A549 (cell line): ENCODE data around the gene GIGYF1. TPM values are rescaled to one million over a fixed set of nuclear protein-coding genes. Genes with fewer than 3 reads are reported as not detected.

ENCODE experiments used
- ATAC-seq, 2 experiments: fragments of 200-7000 bp in 1 of 2; fragments of >200 bp in 1 of 2; cut with Nextera tagmentation in 1 of 2; cut with Tn5 transposase in 1 of 2; 3 replicates each; pipeline versions ENCODE4 v1.8.0 to v1.9.1; 2018 to 2020; ENCODE audit warnings: mild to moderate bottlenecking in 1 of 2, moderate library complexity in 1 of 2
- CTCF ChIA-PET: fragments of 300-600 bp; sonication (Branson Sonifier 250); formaldehyde crosslinking; extraction: SDS; loops from one replicate; lab custom pipeline; 2021; ENCODE audit warnings: antibody characterized with exemption, inconsistent platforms; lab: Yijun Ruan, JAX
- POLR2A ChIA-PET: fragments of 350-600 bp; formaldehyde crosslinking; extraction: SDS; loops from one replicate; lab custom pipeline; 2021; ENCODE audit warnings: antibody characterized with exemption, inconsistent platforms; lab: Yijun Ruan, JAX
- DNase-seq, 2 experiments: peaks; one replicate each; pipeline versions ENCODE4 v3.0.0 to v3.0.0-alpha.2; 2011 to 2016; ENCODE audit warnings: low read depth in 1 of 2, low spot score in 1 of 2
- FAIRE-seq: peaks from 2 replicates; lab custom pipeline; 2011; peaks lifted over from hg19 to GRCh38; lab: Jason Lieb, UNC
- H3K27ac ChIP-seq, 2 experiments: fragments of >200 bp; sonication (Bioruptor Twin); formaldehyde crosslinking; 3 replicates each; pipeline ENCODE4 v1.5.1; 2016 to 2017
- H3K4me1 ChIP-seq: fragments of >200 bp; sonication (Bioruptor Twin); formaldehyde crosslinking; 3 replicates; pipeline ENCODE4 v1.6.1; 2016
- H3K4me2 ChIP-seq: fragments of >200 bp; sonication (Bioruptor Twin); formaldehyde crosslinking; 3 replicates; pipeline ENCODE4 v1.6.1; 2016
- H3K4me3 ChIP-seq: fragments of >200 bp; sonication (Bioruptor Twin); formaldehyde crosslinking; 3 replicates; pipeline ENCODE4 v1.5.1; 2016
- H3K9me3 ChIP-seq: fragments of >200 bp; sonication (Bioruptor Twin); formaldehyde crosslinking; 3 replicates; pipeline ENCODE4 v1.6.1; 2016
- CBX2 ChIP-seq: fragments of 200-600 bp; sonication (generic); IDR thresholded peaks from 2 replicates; pipeline ENCODE4 v1.6.1; 2016; ENCODE audit warnings: low read depth, mild to moderate bottlenecking, borderline replicate concordance
- CHD4 ChIP-seq: fragments of 200-600 bp; sonication (generic); IDR thresholded peaks from 2 replicates; pipeline ENCODE4 v1.6.1; 2016; ENCODE audit warnings: antibody characterized with exemption, mild to moderate bottlenecking, borderline replicate concordance
- EHMT2 ChIP-seq: fragments of 200-600 bp; sonication (generic); IDR thresholded peaks from 2 replicates; pipeline ENCODE4 v1.6.1; 2016; ENCODE audit warnings: antibody characterized with exemption, low read depth, mild to moderate bottlenecking, moderate library complexity
- FOSB ChIP-seq: fragments of 250-450 bp; sonication (Bioruptor Pico); IDR thresholded peaks from 2 replicates; pipeline ENCODE4 v1.5.0; 2020; ENCODE audit warnings: mild to moderate bottlenecking, moderate library complexity
- KDM5A ChIP-seq: fragments of 200-600 bp; sonication (generic); IDR thresholded peaks from 2 replicates; pipeline ENCODE4 v1.6.1; 2016; ENCODE audit warnings: antibody characterized with exemption, mild to moderate bottlenecking
- MYC ChIP-seq: IDR thresholded peaks from 2 replicates; pipeline ENCODE4 v1.6.1; 2012; ENCODE audit warnings: mild to moderate bottlenecking, inconsistent platforms, low read length, improper control_type of control experiment, borderline replicate concordance
- NR3C1 ChIP-seq: fragments of >200 bp; sonication (Bioruptor Twin); formaldehyde crosslinking; IDR thresholded peaks from 3 replicates; pipeline ENCODE4 v1.6.1; 2017
- RAD21 ChIP-seq, 2 experiments: fragments of >200 bp in 1 of 2; sonication (Bioruptor Twin) in 1 of 2; formaldehyde crosslinking in 1 of 2; IDR thresholded peaks in 1 of 2; conservative IDR thresholded peaks in 1 of 2; 2 replicates in 1 of 2; 3 replicates in 1 of 2; pipeline ENCODE4 v1.6.1; 2012 to 2018; ENCODE audit warnings: inconsistent platforms in 1 of 2
- RCOR1 ChIP-seq: fragments of 150-350 bp; IDR thresholded peaks from 2 replicates; pipeline ENCODE4 v1.6.1; 2014; ENCODE audit warnings: antibody characterized with exemption, low read length, low read depth
- SMC3 ChIP-seq: fragments of >200 bp; sonication (Bioruptor Twin); formaldehyde crosslinking; IDR thresholded peaks from 3 replicates; pipeline ENCODE4 v1.6.1; 2018; ENCODE audit warnings: inconsistent platforms
- SREBF2 ChIP-seq: fragments of 450-650 bp; IDR thresholded peaks from 2 replicates; pipeline ENCODE4 v1.6.1; 2014; ENCODE audit warnings: mild to moderate bottlenecking, moderate library complexity
- TFCP2L1 ChIP-seq: fragments of 250-450 bp; sonication (Bioruptor Pico); IDR thresholded peaks from 2 replicates; pipeline ENCODE4 v1.5.0; 2021; ENCODE audit warnings: mild to moderate bottlenecking
- TP53 ChIP-seq: fragments of 250-450 bp; sonication (Bioruptor Pico); IDR thresholded peaks from 2 replicates; pipeline ENCODE4 v1.5.0; 2021; ENCODE audit warnings: mild to moderate bottlenecking, moderate library complexity
- ZC3H11A ChIP-seq: fragments of 450-650 bp; IDR thresholded peaks from 2 replicates; pipeline ENCODE4 v1.6.1; 2014; ENCODE audit warnings: antibody characterized with exemption, mild to moderate bottlenecking
- ZFP36 ChIP-seq: fragments of 450-650 bp; IDR thresholded peaks from 2 replicates; pipeline ENCODE4 v1.6.1; 2014; ENCODE audit warnings: borderline replicate concordance; ENCODE audit not compliant: partially characterized antibody
- ZNF302 ChIP-seq: fragments of 250-450 bp; sonication (Bioruptor Pico); IDR thresholded peaks from 2 replicates; pipeline ENCODE4 v1.9.0; 2021; ENCODE audit warnings: inconsistent platforms, mild to moderate bottlenecking, moderate library complexity
- WGBS: methylation state at CpG from one replicate; pipeline ENCODE4 v1.1.6; 2017; ENCODE audit errors: missing lambda C conversion rate; 5-methylcytosine and 5-hydroxymethylcytosine counted together
- polyA plus RNA-seq, 4 experiments: library from polyadenylated mRNA; depleted of rRNA in 3 of 4; stranded (reverse); fragments of >200 nt; fragmentation: RNase III in 1 of 4; extraction: RNeasy Plus Mini Kit Qiagen cat#74134 plus additional on column Dnase treatment in 1 of 4; gene quantifications; 2 replicates in 3 of 4; 3 replicates in 1 of 4; pipeline ENCODE4 v1.2.3, GENCODE V29; 2011 to 2017
- TF ChIP-seq, protein P1 (sequence below): fragments of 250-450 bp; sonication (Bioruptor Pico); IDR thresholded peaks from 2 replicates; pipeline ENCODE4 v1.5.0; 2020; ENCODE audit warnings: low read depth, mild to moderate bottlenecking, moderate library complexity
- TF ChIP-seq, protein P2 (sequence below): fragments of 150-350 bp; IDR thresholded peaks from 2 replicates; pipeline ENCODE4 v1.6.1; 2014; ENCODE audit warnings: low read depth, mild to moderate bottlenecking, low read length
- TF ChIP-seq, protein P3 (sequence below): fragments of 250-450 bp; sonication (Bioruptor Pico); IDR thresholded peaks from 2 replicates; pipeline ENCODE4 v1.5.0; 2021; ENCODE audit warnings: mild to moderate bottlenecking, moderate library complexity, borderline replicate concordance
- TF ChIP-seq, protein P4 (sequence below): IDR thresholded peaks from 2 replicates; pipeline ENCODE4 v1.6.1; 2012
- TF ChIP-seq, protein P5 (sequence below): fragments of 200-600 bp; sonication (generic); IDR thresholded peaks from 2 replicates; pipeline ENCODE4 v1.6.1; 2016; ENCODE audit warnings: antibody characterized with exemption, mild to moderate bottlenecking, moderate library complexity
- TF ChIP-seq, protein P6 (sequence below): fragments of >200 bp; sonication (Bioruptor Twin); formaldehyde crosslinking; IDR thresholded peaks from 3 replicates; pipeline ENCODE4 v1.5.1; 2016
- TF ChIP-seq, protein P7 (sequence below): IDR thresholded peaks from 2 replicates; pipeline ENCODE4 v1.6.1; 2012; ENCODE audit warnings: low read depth, borderline replicate concordance

Gene GIGYF1
- polyA plus RNA-seq, 2 of the 4 experiments (the other 2 are of a cell fraction), result 5.1 to 18.9 TPM

DNA sequence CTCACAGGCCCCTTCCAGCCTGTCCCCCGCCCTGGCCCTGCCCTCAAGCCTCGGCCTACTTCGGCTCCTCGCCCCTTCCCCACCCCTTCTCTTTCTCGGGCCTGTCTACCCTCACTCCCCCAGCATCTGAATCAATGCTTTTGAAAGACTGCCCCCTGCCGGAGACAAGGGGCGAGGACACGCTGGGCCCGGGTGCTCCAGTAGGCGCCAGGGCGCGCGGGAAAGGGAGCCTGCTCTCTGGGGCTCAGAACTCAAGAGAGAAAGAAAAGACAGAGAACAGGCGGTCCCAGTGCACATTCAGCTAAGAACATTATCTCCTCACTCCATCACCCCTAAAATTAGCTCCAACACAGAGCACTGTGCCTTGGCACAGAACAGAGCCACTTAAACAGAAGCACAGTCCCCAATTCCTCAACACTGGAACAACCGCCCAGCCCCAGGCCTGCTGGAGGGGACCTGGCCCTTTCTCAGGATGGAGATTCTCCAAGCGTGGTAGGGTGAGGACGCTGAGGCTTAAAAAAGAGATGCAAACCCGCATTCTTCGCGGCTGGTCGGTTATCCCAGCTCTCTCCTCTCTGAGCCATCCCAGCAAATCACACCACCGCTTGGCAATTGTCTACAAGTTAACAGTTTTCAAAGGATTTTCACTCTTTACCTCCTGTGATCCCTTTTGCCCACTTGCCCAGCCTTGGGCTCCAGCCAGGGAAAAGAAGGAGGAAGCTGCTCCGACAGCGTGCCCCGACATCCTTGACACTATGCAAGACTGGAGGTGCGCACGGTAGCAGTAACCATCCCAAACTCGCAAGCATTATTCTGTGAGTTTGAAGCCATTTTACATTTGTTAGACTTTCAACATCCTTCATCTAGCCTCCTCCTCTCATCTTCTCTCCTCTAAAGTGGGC lies 2.1 kb downstream of the GIGYF1 start:
- 61% methylated on average over 18 of the region's 28 CpGs for WGBS
- FAIRE-seq, result no peak
- ChIA-PET POLR2A (interaction anchor here (0.5 to 1.3 kb wide), 2 partner anchors 12 to 14 kb away, joined by 3 to 6 read pairs; partner anchors contain the start of gene POP7), CTCF (interaction anchor here (0.6 to 10.6 kb wide), 65 partner anchors 8 to 248 kb away, joined by 3 to 158 read pairs (median 4); partner anchors contain the start of genes ACTL6B, EPO, GNB2 and MOSPD3)
- H3K4me2 ChIP-seq, result peak overlapping the region; percentile 99
- peak; percentile 74 to 93 for DNase-seq
- no peaks in the 10 kb centered on the region for H3K9me3 ChIP-seq
- peak; percentile 72 to 94; a peak in 5 of 6 replicates for ATAC-seq
- H3K4me1 ChIP-seq, result peaks cover 26% of the 10 kb centered on the region
- H3K27ac ChIP-seq, result no peak overlapping the region
- H3K4me3 ChIP-seq, result no peak overlapping the region
- TF ChIP-seq MYC (0 out of 2 replicates have a peak, but pooled peaks have one; percentile 50), NR3C1 (no peak), RCOR1 (no peak), TFCP2L1 (no peak), TP53 (CRISPR knock-in tag) (peak; percentile 50; the same call in 1 of the 2 replicates), SREBF2 (no peak), SMC3 (peak; percentile 78), EHMT2 (no peak), CBX2 (no peak), ZNF302 (CRISPR knock-in tag) (no peak), ZC3H11A (no peak), CHD4 (no peak), RAD21 (conservative IDR thresholded peaks at IDR 0.05 in 1 of 2, IDR thresholded peaks at IDR 0.05 in 1 of 2) (peak; percentile 75 to 78), FOSB (CRISPR knock-in tag) (no peak), ZFP36 (no peak), KDM5A (no peak)
- TF ChIP-seq, protein P1, sequence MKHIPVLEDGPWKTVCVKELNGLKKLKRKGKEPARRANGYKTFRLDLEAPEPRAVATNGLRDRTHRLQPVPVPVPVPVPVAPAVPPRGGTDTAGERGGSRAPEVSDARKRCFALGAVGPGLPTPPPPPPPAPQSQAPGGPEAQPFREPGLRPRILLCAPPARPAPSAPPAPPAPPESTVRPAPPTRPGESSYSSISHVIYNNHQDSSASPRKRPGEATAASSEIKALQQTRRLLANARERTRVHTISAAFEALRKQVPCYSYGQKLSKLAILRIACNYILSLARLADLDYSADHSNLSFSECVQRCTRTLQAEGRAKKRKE (CRISPR knock-in tag), result no peak
- TF ChIP-seq, protein P2, sequence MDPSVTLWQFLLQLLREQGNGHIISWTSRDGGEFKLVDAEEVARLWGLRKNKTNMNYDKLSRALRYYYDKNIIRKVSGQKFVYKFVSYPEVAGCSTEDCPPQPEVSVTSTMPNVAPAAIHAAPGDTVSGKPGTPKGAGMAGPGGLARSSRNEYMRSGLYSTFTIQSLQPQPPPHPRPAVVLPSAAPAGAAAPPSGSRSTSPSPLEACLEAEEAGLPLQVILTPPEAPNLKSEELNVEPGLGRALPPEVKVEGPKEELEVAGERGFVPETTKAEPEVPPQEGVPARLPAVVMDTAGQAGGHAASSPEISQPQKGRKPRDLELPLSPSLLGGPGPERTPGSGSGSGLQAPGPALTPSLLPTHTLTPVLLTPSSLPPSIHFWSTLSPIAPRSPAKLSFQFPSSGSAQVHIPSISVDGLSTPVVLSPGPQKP, result no peak
- TF ChIP-seq, protein P3, sequence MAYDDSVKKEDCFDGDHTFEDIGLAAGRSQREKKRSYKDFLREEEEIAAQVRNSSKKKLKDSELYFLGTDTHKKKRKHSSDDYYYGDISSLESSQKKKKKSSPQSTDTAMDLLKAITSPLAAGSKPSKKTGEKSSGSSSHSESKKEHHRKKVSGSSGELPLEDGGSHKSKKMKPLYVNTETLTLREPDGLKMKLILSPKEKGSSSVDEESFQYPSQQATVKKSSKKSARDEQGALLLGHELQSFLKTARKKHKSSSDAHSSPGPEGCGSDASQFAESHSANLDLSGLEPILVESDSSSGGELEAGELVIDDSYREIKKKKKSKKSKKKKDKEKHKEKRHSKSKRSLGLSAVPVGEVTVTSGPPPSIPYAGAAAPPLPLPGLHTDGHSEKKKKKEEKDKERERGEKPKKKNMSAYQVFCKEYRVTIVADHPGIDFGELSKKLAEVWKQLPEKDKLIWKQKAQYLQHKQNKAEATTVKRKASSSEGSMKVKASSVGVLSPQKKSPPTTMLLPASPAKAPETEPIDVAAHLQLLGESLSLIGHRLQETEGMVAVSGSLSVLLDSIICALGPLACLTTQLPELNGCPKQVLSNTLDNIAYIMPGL (CRISPR knock-in tag), result no peak
- TF ChIP-seq, protein P4, sequence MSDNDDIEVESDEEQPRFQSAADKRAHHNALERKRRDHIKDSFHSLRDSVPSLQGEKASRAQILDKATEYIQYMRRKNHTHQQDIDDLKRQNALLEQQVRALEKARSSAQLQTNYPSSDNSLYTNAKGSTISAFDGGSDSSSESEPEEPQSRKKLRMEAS, result peak; percentile 37; the same call in 1 of the 2 replicates
- TF ChIP-seq, protein P5, sequence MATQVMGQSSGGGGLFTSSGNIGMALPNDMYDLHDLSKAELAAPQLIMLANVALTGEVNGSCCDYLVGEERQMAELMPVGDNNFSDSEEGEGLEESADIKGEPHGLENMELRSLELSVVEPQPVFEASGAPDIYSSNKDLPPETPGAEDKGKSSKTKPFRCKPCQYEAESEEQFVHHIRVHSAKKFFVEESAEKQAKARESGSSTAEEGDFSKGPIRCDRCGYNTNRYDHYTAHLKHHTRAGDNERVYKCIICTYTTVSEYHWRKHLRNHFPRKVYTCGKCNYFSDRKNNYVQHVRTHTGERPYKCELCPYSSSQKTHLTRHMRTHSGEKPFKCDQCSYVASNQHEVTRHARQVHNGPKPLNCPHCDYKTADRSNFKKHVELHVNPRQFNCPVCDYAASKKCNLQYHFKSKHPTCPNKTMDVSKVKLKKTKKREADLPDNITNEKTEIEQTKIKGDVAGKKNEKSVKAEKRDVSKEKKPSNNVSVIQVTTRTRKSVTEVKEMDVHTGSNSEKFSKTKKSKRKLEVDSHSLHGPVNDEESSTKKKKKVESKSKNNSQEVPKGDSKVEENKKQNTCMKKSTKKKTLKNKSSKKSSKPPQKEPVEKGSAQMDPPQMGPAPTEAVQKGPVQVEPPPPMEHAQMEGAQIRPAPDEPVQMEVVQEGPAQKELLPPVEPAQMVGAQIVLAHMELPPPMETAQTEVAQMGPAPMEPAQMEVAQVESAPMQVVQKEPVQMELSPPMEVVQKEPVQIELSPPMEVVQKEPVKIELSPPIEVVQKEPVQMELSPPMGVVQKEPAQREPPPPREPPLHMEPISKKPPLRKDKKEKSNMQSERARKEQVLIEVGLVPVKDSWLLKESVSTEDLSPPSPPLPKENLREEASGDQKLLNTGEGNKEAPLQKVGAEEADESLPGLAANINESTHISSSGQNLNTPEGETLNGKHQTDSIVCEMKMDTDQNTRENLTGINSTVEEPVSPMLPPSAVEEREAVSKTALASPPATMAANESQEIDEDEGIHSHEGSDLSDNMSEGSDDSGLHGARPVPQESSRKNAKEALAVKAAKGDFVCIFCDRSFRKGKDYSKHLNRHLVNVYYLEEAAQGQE, result no peak
- TF ChIP-seq, protein P6, sequence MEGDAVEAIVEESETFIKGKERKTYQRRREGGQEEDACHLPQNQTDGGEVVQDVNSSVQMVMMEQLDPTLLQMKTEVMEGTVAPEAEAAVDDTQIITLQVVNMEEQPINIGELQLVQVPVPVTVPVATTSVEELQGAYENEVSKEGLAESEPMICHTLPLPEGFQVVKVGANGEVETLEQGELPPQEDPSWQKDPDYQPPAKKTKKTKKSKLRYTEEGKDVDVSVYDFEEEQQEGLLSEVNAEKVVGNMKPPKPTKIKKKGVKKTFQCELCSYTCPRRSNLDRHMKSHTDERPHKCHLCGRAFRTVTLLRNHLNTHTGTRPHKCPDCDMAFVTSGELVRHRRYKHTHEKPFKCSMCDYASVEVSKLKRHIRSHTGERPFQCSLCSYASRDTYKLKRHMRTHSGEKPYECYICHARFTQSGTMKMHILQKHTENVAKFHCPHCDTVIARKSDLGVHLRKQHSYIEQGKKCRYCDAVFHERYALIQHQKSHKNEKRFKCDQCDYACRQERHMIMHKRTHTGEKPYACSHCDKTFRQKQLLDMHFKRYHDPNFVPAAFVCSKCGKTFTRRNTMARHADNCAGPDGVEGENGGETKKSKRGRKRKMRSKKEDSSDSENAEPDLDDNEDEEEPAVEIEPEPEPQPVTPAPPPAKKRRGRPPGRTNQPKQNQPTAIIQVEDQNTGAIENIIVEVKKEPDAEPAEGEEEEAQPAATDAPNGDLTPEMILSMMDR, result peak; percentile 87
- TF ChIP-seq, protein P7, sequence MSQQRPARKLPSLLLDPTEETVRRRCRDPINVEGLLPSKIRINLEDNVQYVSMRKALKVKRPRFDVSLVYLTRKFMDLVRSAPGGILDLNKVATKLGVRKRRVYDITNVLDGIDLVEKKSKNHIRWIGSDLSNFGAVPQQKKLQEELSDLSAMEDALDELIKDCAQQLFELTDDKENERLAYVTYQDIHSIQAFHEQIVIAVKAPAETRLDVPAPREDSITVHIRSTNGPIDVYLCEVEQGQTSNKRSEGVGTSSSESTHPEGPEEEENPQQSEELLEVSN, result peak; percentile 27; the same call in 1 of the 2 replicates
- TF ChIP-seq, all 56 proteins: peak for 7
